AG10803 (cell line): ENCODE results near the gene RRAGC.
A peak's percentile ranks its signal among the peaks of the same experiment; 100 is the strongest.

Experiments used
- DNase-seq: peaks from one replicate; pipeline ENCODE4 v3.0.0; 2010; ENCODE audit warnings: low read depth
- H3K4me3 ChIP-seq: 2 replicates; pipeline ENCODE4 v1.5.1; 2011; ENCODE audit warnings: mild to moderate bottlenecking, low read length, control low read depth
- TF ChIP-seq, protein P1 (sequence below): conservative IDR thresholded peaks from 2 replicates; pipeline ENCODE4 v1.5.1; 2011; ENCODE audit warnings: mild to moderate bottlenecking, low read length, control low read depth, inconsistent platforms

Gene RRAGC

DNA sequence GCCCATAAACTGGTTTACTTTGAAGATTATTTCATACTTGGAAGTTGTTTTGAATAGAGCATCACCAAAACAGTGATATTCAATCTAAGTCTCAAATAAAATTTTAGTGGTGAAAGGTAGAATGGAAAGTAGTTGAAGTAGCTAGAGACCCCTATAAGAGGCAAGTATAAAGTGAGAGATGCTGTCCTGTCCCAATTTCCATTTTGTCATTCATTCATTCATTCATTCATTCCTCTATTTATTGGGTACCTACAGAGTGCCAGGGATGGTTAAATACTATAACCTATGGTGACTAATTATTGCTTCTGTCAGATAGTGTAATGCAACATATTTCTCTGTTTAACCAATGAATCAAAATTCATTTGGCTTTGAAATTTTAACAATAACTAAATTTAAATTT lies 32.7 kb downstream of the RRAGC start:
- DNase-seq, result no peak
- no peak overlapping the region for H3K4me3 ChIP-seq
- TF ChIP-seq, protein P1, sequence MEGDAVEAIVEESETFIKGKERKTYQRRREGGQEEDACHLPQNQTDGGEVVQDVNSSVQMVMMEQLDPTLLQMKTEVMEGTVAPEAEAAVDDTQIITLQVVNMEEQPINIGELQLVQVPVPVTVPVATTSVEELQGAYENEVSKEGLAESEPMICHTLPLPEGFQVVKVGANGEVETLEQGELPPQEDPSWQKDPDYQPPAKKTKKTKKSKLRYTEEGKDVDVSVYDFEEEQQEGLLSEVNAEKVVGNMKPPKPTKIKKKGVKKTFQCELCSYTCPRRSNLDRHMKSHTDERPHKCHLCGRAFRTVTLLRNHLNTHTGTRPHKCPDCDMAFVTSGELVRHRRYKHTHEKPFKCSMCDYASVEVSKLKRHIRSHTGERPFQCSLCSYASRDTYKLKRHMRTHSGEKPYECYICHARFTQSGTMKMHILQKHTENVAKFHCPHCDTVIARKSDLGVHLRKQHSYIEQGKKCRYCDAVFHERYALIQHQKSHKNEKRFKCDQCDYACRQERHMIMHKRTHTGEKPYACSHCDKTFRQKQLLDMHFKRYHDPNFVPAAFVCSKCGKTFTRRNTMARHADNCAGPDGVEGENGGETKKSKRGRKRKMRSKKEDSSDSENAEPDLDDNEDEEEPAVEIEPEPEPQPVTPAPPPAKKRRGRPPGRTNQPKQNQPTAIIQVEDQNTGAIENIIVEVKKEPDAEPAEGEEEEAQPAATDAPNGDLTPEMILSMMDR, result no peak

DNA sequence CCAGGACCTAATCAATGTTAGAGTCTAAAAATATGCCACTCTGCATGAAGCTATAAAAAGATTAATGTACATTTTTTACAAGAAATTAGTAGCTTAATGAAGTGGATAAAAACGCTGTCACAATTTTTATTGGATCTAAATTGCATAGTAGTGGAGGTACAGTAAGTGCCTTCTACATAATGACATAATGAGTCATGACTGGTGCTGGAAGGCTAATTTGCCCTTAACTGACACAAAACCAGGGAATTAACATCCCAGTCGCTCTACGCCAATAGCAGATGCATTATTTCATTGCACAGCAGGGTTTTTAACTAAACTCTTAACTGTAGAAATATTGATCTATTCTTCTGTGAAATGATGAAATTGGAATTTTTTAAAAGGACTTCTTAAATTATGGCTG lies 33.3 kb downstream of the RRAGC start:
- DNase-seq, result no peak
- TF ChIP-seq, protein P1, result no peak
- H3K4me3 ChIP-seq, result no peak overlapping the region

DNA sequence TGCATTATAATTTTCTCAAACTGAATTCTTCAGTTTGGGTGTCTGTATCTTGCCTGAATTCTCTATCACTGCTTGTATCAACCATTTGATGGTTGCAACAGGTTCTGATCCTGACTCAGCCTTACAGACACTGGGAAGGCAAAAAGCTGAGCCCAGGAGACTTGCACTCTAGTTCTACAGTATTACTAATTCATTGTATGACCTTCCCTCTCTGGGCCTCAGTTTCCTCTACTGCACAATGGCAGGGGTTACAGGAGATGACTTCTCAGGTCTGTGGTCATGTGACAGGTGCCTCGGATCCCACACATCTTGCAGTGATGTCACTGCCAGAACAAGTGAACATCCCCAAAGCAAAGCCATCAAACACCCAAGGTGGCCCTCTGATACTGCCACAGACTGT lies 38.7 kb downstream of the RRAGC start:
- TF ChIP-seq, protein P1, result no peak
- DNase-seq, result no peak
- no peak overlapping the region for H3K4me3 ChIP-seq

DNA sequence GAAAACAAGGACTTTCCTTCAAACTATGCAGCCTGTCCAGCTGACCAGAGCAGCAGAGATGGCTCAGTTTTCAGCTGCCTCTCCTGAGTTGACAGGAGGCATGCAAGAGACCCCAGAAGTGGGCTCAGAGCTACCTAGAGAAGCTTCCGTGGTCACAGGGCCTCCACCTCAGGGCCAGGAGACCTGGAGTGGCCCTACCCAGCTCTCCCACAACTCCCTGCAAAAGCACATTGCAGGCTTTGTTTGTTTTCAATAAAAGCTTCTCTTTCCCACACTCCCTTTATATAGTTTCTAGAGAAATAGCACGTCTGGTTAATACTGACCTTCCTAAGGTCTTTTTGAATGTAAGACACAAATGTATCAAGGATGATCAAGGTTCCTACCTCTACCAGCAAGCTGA lies 40.1 kb downstream of the RRAGC start:
- no peak for DNase-seq
- TF ChIP-seq, protein P1, result no peak
- H3K4me3 ChIP-seq, result no peak overlapping the region

DNA sequence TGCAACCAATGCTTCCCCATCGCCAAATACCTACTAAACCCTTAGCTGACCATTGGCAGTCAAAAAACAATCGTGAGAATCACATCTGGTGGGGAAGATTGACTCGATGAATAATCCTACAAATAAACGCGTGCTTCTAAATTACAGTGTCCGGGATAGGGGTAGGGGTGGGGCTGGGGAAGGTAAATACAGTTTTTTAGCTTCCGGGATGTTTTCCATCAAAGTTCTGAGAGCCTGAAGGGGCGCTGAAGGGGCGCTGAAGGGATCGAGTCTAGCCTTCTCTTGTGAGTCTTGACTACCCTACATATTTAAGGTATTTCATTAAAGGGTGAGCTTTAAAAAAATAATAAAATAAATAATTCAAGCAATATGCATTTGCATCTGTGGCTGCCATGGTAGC lies 40.5 kb downstream of the RRAGC start:
- TF ChIP-seq, protein P1, result no peak
- no peak for DNase-seq
- H3K4me3 ChIP-seq, result no peak overlapping the region

DNA sequence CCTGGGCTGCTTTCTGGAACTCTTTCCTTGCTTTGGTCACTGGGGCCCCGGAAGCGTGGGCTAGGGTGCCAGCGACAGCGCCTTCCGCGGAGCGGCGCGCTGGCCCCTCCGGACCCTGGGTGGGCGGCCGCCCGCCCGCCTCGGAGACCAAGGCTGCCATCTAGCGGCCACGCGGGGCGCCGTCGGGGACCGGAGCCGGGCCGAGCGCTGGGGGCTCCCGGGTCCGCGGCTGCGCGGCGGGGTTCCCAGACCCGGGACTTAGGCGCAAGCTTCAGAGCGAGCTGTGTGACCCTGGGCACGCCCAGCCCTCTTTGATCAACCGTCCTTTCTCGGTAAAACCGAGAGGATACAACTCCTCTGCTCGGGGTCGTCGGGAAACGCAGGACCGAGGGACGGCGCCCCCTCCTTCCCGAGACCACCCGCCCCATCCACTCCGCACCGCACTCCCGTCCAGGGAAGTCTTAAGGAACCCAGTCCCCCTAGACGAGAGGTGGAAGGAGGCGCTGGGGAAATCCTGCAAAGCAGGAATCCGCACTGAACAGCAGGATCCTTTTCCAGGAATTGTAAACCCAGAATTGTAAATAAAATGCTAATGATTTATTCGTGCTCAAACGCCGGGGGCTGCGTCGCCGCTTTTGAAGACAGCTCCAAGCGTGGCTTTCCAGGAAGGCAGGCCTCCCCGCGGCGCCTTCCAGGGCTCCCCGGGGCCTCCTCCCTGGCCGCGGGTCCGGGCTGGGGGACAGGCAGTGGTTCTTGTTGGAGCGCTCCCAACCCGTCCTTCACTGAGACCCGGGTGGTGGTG lies 41.2 kb downstream of the RRAGC start:
- TF ChIP-seq, protein P1, result peak; percentile 27
- DNase-seq, result no peak
- no peak overlapping the region for H3K4me3 ChIP-seq
